T-helper 1 cell treated with Interleukin-12 subunit alpha and Interleukin-12 subunit beta and Interleukin-4 antibody, amounts not matched to agents 30 μg/mL and 1 μg/mL, for 36 hours (primary cell): ENCODE measurements around the gene LRRC75B.
"Not testable (repeated sequence)": the region's sequence is repeated elsewhere in the genome, so short reads cannot be mapped to it uniquely, and the experiment has no call there.

Experiments used
- H3K27ac Mint-ChIP-seq: one replicate; pipeline ENCODE4 v1.8.0; 2021; ENCODE audit warnings: mild to moderate bottlenecking, mixed read lengths
- H3K27me3 Mint-ChIP-seq: one replicate; pipeline ENCODE4 v1.8.0; 2021; ENCODE audit warnings: low read depth, mixed read lengths
- H3K36me3 Mint-ChIP-seq: one replicate; pipeline ENCODE4 v1.8.0; 2021; ENCODE audit warnings: low read depth, mixed read lengths
- H3K4me1 Mint-ChIP-seq: one replicate; pipeline ENCODE4 v1.8.0; 2021; ENCODE audit warnings: low read depth, mixed read lengths
- H3K4me3 Mint-ChIP-seq: one replicate; pipeline ENCODE4 v1.8.0; 2021; ENCODE audit warnings: mild to moderate bottlenecking, moderate library complexity, mixed read lengths
- H3K9me3 Mint-ChIP-seq: one replicate; pipeline ENCODE4 v1.8.0; 2021; ENCODE audit warnings: mixed read lengths

LRRC75B gene

GRCh38 chr22:24593836-24594568 is 1.1 kb upstream of the LRRC75B start:
- H3K36me3 Mint-ChIP-seq, result no peaks in the 10 kb centered on the region
- H3K27me3 Mint-ChIP-seq, result peaks cover 9% of the 10 kb centered on the region
- H3K4me1 Mint-ChIP-seq, result peaks cover 4% of the 10 kb centered on the region
- no peak overlapping the region for H3K27ac Mint-ChIP-seq
- H3K4me3 Mint-ChIP-seq, result no peak overlapping the region
- no peaks in the 10 kb centered on the region for H3K9me3 Mint-ChIP-seq

GRCh38 chr22:24593559-24593835 is 624 bp upstream of the LRRC75B start:
- H3K4me3 Mint-ChIP-seq, result peak overlapping the region; percentile 28
- H3K36me3 Mint-ChIP-seq, H3K9me3 Mint-ChIP-seq, H3K27me3 Mint-ChIP-seq, H3K4me1 Mint-ChIP-seq, H3K27ac Mint-ChIP-seq: not testable (repeated sequence)

- Mint-ChIP-seq H3K4me3 (peak overlapping the region; percentile 90), H3K27ac (no peak overlapping the region), H3K4me1 (peaks cover 4% of the 10 kb centered on the region), H3K9me3 (no peaks in the 10 kb centered on the region), H3K27me3 (peaks cover 9% of the 10 kb centered on the region), H3K36me3 (no peaks in the 10 kb centered on the region)
Measured at GRCh38 chr22:24592058-24592850, 619 bp downstream of the LRRC75B start.

GRCh38 chr22:24591286-24591830 is 1.5 kb downstream of the LRRC75B start:
- no peaks in the 10 kb centered on the region for H3K9me3 Mint-ChIP-seq
- no peak overlapping the region for H3K27ac Mint-ChIP-seq
- H3K4me1 Mint-ChIP-seq, result peaks cover 4% of the 10 kb centered on the region
- no peaks in the 10 kb centered on the region for H3K36me3 Mint-ChIP-seq
- H3K4me3 Mint-ChIP-seq, result no peak overlapping the region
- H3K27me3 Mint-ChIP-seq, result peaks cover 9% of the 10 kb centered on the region

- H3K4me1 Mint-ChIP-seq, result peaks cover 4% of the 10 kb centered on the region
- peaks cover 9% of the 10 kb centered on the region for H3K27me3 Mint-ChIP-seq
- no peaks in the 10 kb centered on the region for H3K36me3 Mint-ChIP-seq
- no peaks in the 10 kb centered on the region for H3K9me3 Mint-ChIP-seq
- H3K27ac Mint-ChIP-seq, result peak overlapping the region; percentile 6
- no peak overlapping the region for H3K4me3 Mint-ChIP-seq
Measured at GRCh38 chr22:24590596-24591173, 2.2 kb downstream of the LRRC75B start.

- Mint-ChIP-seq H3K9me3 (no peaks in the 10 kb centered on the region), H3K4me1 (peaks cover 4% of the 10 kb centered on the region), H3K27me3 (peaks cover 9% of the 10 kb centered on the region), H3K27ac (no peak overlapping the region), H3K36me3 (no peaks in the 10 kb centered on the region), H3K4me3 (no peak overlapping the region)
Measured at GRCh38 chr22:24589518-24590030, 3.3 kb downstream of the LRRC75B start.

- H3K4me1 Mint-ChIP-seq, result peaks cover 4% of the 10 kb centered on the region
- no peak overlapping the region for H3K4me3 Mint-ChIP-seq
- H3K9me3 Mint-ChIP-seq, result no peaks in the 10 kb centered on the region
- H3K36me3 Mint-ChIP-seq, result no peaks in the 10 kb centered on the region
- no peak overlapping the region for H3K27ac Mint-ChIP-seq
- H3K27me3 Mint-ChIP-seq, result peaks cover 9% of the 10 kb centered on the region
Measured at GRCh38 chr22:24588757-24589481, 4.0 kb downstream of the LRRC75B start.

- Mint-ChIP-seq H3K4me3 (no peak overlapping the region), H3K27ac (no peak overlapping the region), H3K9me3 (no peaks in the 10 kb centered on the region), H3K36me3 (no peaks in the 10 kb centered on the region), H3K4me1 (peaks cover 4% of the 10 kb centered on the region), H3K27me3 (peaks cover 6% of the 10 kb centered on the region)
Measured at GRCh38 chr22:24588381-24588756, 4.5 kb downstream of the LRRC75B start.

- peaks cover 4% of the 10 kb centered on the region for H3K4me1 Mint-ChIP-seq
- no peak overlapping the region for H3K27ac Mint-ChIP-seq
- peaks cover 4% of the 10 kb centered on the region for H3K27me3 Mint-ChIP-seq
- H3K9me3 Mint-ChIP-seq, result no peaks in the 10 kb centered on the region
- no peak overlapping the region for H3K4me3 Mint-ChIP-seq
- H3K36me3 Mint-ChIP-seq, result no peaks in the 10 kb centered on the region
Measured at GRCh38 chr22:24587948-24588347, 4.9 kb downstream of the LRRC75B start.

GRCh38 chr22:24587251-24587650 is 5.6 kb downstream of the LRRC75B start:
- Mint-ChIP-seq H3K4me1 (peaks cover 2% of the 10 kb centered on the region), H3K9me3 (no peaks in the 10 kb centered on the region), H3K27me3 (peaks cover 2% of the 10 kb centered on the region), H3K36me3 (no peaks in the 10 kb centered on the region), H3K27ac (no peak overlapping the region), H3K4me3 (no peak overlapping the region)

- H3K27me3 Mint-ChIP-seq, result no peaks in the 10 kb centered on the region
- H3K4me1 Mint-ChIP-seq, result no peaks in the 10 kb centered on the region
- no peaks in the 10 kb centered on the region for H3K9me3 Mint-ChIP-seq
- H3K27ac Mint-ChIP-seq, result no peak overlapping the region
- no peaks in the 10 kb centered on the region for H3K36me3 Mint-ChIP-seq
- no peak overlapping the region for H3K4me3 Mint-ChIP-seq
Measured at GRCh38 chr22:24585927-24586546, 6.8 kb downstream of the LRRC75B start.

GRCh38 chr22:24585461-24585860 is 7.4 kb downstream of the LRRC75B start:
- Mint-ChIP-seq H3K27me3 (no peaks in the 10 kb centered on the region), H3K4me1 (no peaks in the 10 kb centered on the region), H3K36me3 (no peaks in the 10 kb centered on the region), H3K27ac (no peak overlapping the region), H3K9me3 (no peaks in the 10 kb centered on the region), H3K4me3 (no peak overlapping the region)

GRCh38 chr22:24584871-24585411 is 7.9 kb downstream of the LRRC75B start:
- H3K27ac Mint-ChIP-seq, result no peak overlapping the region
- no peak overlapping the region for H3K4me3 Mint-ChIP-seq
- no peaks in the 10 kb centered on the region for H3K4me1 Mint-ChIP-seq

More at GRCh38 chr22:24584871-24585411, 7.9 kb downstream of the LRRC75B start:
- no peaks in the 10 kb centered on the region for H3K27me3 Mint-ChIP-seq
- no peaks in the 10 kb centered on the region for H3K9me3 Mint-ChIP-seq
- no peaks in the 10 kb centered on the region for H3K36me3 Mint-ChIP-seq
